GM12892 (cell line): ENCODE results near the gene SRPX.

Experiments
- POLR2A ChIP-seq: IDR thresholded peaks from 2 replicates; pipeline ENCODE4 v1.6.1; 2011; ENCODE audit warnings: low read depth, low read length, control low read depth
- POLR2AphosphoS5 ChIP-seq: IDR thresholded peaks from 2 replicates; pipeline ENCODE4 v1.6.1; 2011; ENCODE audit warnings: low read depth, low read length, control low read depth
- TAF1 ChIP-seq: IDR thresholded peaks from 2 replicates; pipeline ENCODE4 v1.6.1; 2011; ENCODE audit warnings: low read depth, mild to moderate bottlenecking, control low read depth, low read length, borderline replicate concordance

DNA sequence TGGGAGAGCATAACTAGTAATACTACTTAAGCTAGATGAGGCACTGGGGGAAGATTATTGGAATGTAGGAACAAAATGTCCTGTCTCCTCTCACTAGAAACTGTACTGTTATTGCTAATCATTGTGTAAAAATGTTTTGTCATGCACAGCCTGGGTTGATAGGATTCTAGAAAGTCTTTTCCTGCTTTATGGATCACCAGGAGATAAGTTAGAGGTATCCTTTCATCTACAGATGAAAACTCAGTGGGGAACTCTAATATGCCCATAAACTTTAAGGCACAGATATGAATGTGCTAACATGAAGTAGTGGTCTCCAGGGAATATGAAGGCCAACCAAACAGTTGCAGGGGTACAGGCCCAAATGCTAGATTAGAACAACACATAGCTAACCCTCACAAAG is 57.5 kb downstream of the SRPX start:
- TF ChIP-seq POLR2AphosphoS5 (no peak), POLR2A (no peak), TAF1 (no peak)
